Measurements from ENCODE around the gene CEP41.

GRCh38 chr7:130481898-130482297 lies 41.1 kb upstream of the CEP41 start:
- no peak for TF ChIP-seq CTCF (IDR thresholded peaks at IDR 0.05; ENCODE audit: insufficient read depth, low read length)
- TF ChIP-seq SPI1 (IDR thresholded peaks at IDR 0.05; ENCODE audit: borderline replicate concordance, low read depth): no peak
